Nephron (organoid): ENCODE data around the gene NT5DC3.

Experiments used
- H3K27ac Mint-ChIP-seq, 3 experiments: 2 replicates each; pipeline ENCODE4 v1.8.0; 2020; ENCODE audit warnings: mixed read lengths in 3 of 3, mild to moderate bottlenecking in 2 of 3, moderate library complexity in 1 of 3
- H3K27me3 Mint-ChIP-seq: 2 replicates; pipeline ENCODE4 v1.8.0; 2021; ENCODE audit warnings: low read depth, mild to moderate bottlenecking, moderate library complexity, mixed read lengths
- H3K36me3 Mint-ChIP-seq: 2 replicates; pipeline ENCODE4 v1.8.0; 2020; ENCODE audit warnings: low read depth, mixed read lengths
- H3K4me1 Mint-ChIP-seq: 2 replicates; pipeline ENCODE4 v1.8.0; 2020; ENCODE audit warnings: mixed read lengths
- H3K4me3 Mint-ChIP-seq, 3 experiments: 2 replicates each; pipeline ENCODE4 v1.8.0; 2020; ENCODE audit warnings: mild to moderate bottlenecking in 3 of 3, mixed read lengths in 3 of 3, moderate library complexity in 2 of 3
- H3K9me3 Mint-ChIP-seq: 2 replicates; pipeline ENCODE4 v1.8.0; 2020; ENCODE audit warnings: mixed read lengths
- TF ChIP-seq, protein P1 (sequence below), 3 experiments: fragments of 200-600 bp; sonication (generic); IDR thresholded peaks; one replicate each; pipeline ENCODE4 v1.5.0; 2021; ENCODE audit warnings: antibody characterized with exemption in 3 of 3; ENCODE audit not compliant: unreplicated experiment in 3 of 3

Gene NT5DC3

DNA sequence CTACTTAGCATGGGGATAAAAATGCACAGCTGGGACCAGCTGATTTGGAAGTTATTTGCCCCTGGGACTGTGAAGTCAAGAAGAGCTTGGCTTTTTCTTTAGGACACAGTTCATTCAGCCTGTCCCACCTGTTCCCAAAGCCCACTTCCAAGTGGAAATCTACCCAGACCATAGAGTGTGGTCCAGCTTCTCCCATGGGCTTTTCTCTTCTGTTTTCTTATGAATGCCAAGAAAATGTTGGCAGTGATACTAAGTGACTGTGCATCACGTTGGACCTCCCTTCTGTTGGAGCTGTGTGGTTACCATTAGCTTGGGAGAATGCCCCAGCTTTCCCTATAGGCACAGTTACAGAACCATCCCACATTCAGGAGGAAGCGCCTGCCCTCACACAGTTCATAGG, 89.4 kb downstream of the NT5DC3 start:
- Mint-ChIP-seq H3K4me1 (peaks cover 18% of the 10 kb centered on the region), H3K9me3 (no peaks in the 10 kb centered on the region), H3K27me3 (peaks cover 13% of the 10 kb centered on the region), H3K4me3 (no peak overlapping the region), H3K36me3 (no peaks in the 10 kb centered on the region), H3K27ac (no peak overlapping the region)
- TF ChIP-seq, protein P1, sequence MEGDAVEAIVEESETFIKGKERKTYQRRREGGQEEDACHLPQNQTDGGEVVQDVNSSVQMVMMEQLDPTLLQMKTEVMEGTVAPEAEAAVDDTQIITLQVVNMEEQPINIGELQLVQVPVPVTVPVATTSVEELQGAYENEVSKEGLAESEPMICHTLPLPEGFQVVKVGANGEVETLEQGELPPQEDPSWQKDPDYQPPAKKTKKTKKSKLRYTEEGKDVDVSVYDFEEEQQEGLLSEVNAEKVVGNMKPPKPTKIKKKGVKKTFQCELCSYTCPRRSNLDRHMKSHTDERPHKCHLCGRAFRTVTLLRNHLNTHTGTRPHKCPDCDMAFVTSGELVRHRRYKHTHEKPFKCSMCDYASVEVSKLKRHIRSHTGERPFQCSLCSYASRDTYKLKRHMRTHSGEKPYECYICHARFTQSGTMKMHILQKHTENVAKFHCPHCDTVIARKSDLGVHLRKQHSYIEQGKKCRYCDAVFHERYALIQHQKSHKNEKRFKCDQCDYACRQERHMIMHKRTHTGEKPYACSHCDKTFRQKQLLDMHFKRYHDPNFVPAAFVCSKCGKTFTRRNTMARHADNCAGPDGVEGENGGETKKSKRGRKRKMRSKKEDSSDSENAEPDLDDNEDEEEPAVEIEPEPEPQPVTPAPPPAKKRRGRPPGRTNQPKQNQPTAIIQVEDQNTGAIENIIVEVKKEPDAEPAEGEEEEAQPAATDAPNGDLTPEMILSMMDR (IDR thresholded peaks at IDR 0.05; ENCODE audit: unreplicated experiment in 3 of 3): no peak

DNA sequence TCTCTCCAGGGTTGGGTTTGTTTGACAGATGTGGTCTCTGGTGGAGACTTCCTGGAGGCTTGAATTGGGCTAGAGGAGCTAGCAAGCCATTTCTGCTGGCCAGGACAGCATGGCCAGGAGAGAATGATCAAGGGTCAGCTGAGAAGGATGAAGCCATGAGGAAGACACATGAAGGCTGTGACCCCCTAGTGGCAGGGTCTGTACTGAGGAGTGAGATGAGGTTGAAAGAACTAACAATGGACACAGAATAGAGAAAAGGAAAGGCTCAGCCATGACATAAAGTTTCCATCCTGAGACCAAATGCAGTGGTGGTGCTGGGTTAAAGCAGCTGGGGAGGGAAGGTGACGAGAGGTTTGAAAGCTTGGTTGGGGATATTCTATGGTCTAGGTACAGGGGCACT, 89.9 kb downstream of the NT5DC3 start:
- H3K27me3 Mint-ChIP-seq: peaks cover 13% of the 10 kb centered on the region
- no peak overlapping the region for H3K4me3 Mint-ChIP-seq
- no peak overlapping the region for H3K27ac Mint-ChIP-seq

DNA sequence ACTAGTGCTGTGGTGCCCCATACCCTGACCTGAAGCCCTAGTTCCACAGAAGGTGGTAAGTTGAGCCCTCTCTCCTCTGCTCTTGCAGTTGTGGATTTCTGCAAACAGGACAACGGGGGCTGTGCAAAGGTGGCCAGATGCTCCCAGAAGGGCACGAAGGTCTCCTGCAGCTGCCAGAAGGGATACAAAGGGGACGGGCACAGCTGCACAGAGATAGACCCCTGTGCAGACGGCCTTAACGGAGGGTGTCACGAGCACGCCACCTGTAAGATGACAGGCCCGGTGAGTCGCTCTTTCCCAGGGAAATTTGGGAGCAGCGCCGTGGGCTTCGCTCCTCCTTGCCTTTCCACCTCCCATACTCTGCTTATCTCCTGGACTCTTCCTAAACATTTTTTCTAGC, 92.2 kb downstream of the NT5DC3 start:
- H3K9me3 Mint-ChIP-seq: no peaks in the 10 kb centered on the region
- TF ChIP-seq, protein P1 (IDR thresholded peaks at IDR 0.05; ENCODE audit: unreplicated experiment in 3 of 3): no peak
- H3K36me3 Mint-ChIP-seq: no peaks in the 10 kb centered on the region
- no peak overlapping the region for H3K4me3 Mint-ChIP-seq
- peaks cover 13% of the 10 kb centered on the region for H3K27me3 Mint-ChIP-seq
- H3K27ac Mint-ChIP-seq: no peak overlapping the region
- H3K4me1 Mint-ChIP-seq: peaks cover 18% of the 10 kb centered on the region

More for the DNA sequence above, 89.9 kb downstream of the NT5DC3 start:
- TF ChIP-seq, protein P1 (IDR thresholded peaks at IDR 0.05; ENCODE audit: unreplicated experiment in 3 of 3): no peak
- no peaks in the 10 kb centered on the region for H3K36me3 Mint-ChIP-seq
- no peaks in the 10 kb centered on the region for H3K9me3 Mint-ChIP-seq
- H3K4me1 Mint-ChIP-seq: peaks cover 18% of the 10 kb centered on the region

DNA sequence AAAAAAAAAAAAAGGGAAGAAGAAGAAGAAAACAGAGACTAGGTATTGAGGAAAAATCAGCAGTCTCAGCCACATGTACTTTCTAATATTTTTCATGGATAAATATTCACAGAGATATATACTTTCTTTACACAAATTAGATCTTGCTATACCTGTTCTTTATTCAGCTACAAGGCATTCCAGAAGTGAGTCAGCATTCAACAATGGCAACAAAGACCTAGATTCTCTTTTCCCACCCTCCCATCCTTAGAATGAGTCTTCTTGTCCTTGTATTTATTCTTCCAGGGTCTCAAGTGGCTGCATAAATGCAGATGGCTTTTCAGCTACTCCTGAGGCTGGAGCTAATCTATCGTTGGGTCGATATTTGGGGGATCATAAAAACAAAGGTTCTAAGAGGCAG, 93.0 kb downstream of the NT5DC3 start:
- H3K36me3 Mint-ChIP-seq: no peaks in the 10 kb centered on the region
- peaks cover 13% of the 10 kb centered on the region for H3K27me3 Mint-ChIP-seq
- no peaks in the 10 kb centered on the region for H3K9me3 Mint-ChIP-seq
- no peak overlapping the region for H3K27ac Mint-ChIP-seq
- no peak overlapping the region for H3K4me3 Mint-ChIP-seq
- TF ChIP-seq, protein P1 (IDR thresholded peaks at IDR 0.05; ENCODE audit: unreplicated experiment in 3 of 3): no peak
- H3K4me1 Mint-ChIP-seq: peaks cover 18% of the 10 kb centered on the region

DNA sequence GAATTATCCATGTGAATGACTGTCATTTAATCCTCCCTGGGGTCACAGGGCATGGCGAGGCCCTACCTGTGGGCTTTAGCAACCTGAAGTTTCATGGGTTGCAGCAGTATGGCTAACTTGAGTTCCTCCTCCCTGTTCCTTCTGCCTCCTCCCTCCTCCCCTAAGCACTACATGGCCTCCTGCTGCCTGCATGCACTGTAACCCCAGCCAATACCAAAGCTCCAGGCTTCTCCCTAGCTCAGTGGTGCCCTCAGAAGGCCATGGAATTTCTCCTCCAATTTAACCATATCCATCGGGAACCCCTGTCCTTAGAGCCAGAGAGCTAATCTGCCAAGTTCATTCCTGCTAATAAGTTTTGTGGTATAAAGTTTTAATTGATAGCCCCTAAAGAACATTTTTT, 95.1 kb downstream of the NT5DC3 start:
- Mint-ChIP-seq H3K27me3 (peaks cover 16% of the 10 kb centered on the region), H3K4me1 (peaks cover 9% of the 10 kb centered on the region)

DNA sequence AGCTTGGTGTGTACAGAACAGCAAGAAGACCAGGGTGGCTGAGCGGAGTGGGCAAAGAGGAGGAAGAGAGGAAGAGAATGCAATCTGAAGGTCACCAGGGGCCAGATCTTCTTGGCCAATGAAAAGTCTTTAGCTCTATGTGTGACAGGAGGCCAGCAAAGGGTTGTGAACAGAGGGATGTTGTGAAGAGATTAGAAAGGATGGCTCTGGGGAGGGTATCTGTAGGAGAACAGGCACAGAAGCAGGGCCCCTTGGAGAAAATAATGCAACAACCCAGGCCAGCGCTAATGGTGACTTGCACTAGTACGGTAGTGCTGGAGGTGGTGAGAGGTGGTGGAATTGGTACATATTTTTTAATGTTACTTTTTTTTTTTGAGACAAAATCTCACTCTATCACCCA, 97.2 kb downstream of the NT5DC3 start:
- H3K9me3 Mint-ChIP-seq: no peaks in the 10 kb centered on the region
- TF ChIP-seq, protein P1 (IDR thresholded peaks at IDR 0.05; ENCODE audit: unreplicated experiment in 3 of 3): no peak

More for the DNA sequence above, 95.1 kb downstream of the NT5DC3 start:
- Mint-ChIP-seq H3K9me3 (no peaks in the 10 kb centered on the region), H3K27ac (no peak overlapping the region), H3K4me3 (no peak overlapping the region), H3K36me3 (no peaks in the 10 kb centered on the region)
- TF ChIP-seq, protein P1 (IDR thresholded peaks at IDR 0.05; ENCODE audit: unreplicated experiment in 3 of 3): no peak

More for the DNA sequence above, 97.2 kb downstream of the NT5DC3 start:
- Mint-ChIP-seq H3K4me1 (no peaks in the 10 kb centered on the region), H3K4me3 (no peak overlapping the region), H3K27me3 (peaks cover 9% of the 10 kb centered on the region), H3K27ac (no peak overlapping the region), H3K36me3 (no peaks in the 10 kb centered on the region)
